Measurements from ENCODE around the gene DYNC1H1.
"Not testable (repeated sequence)": the region's sequence is repeated elsewhere in the genome, so short reads cannot be mapped to it uniquely, and the experiment has no call there.

The DYNC1H1 gene

DNA sequence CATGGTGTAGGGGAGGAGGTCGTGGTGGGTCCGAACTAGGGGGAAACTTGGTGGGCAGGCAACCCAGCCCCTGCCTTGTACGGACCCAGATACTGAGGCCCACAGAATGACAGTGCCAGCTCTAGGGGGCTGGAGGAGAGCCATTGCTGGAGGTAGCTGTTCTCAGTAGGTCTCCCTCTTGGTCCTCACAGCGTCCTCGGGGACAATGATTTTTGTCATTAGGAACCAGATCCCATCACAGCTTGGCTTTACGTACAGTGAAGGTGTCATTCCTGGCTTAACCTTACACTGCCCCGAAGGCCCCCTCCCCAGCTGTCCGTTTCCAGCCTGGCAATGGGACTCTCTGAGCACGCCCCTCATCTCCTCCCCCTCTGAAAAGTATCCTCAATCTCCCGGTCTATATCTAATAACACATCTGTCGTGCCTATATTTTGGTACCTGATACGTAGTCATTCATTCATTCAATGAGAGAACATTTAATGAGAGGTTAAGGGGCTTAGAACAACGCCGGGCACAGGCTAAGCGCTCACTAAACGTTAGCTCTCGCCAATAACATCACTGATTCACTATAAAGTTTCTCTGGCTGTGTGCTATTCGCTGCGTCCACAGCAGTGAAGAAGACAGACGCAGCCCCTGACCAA, 597 bp upstream of the DYNC1H1 start:
- DNase-seq (ENCODE audit: low read depth in 3 of 3): no peak

GRCh38 chr14:101965181-101965544, 790 bp downstream of the DYNC1H1 start:
- DNase-seq (ENCODE audit: low read depth in 3 of 3): peak in 2 of 3 experiments; percentile 19 to 32

DNA sequence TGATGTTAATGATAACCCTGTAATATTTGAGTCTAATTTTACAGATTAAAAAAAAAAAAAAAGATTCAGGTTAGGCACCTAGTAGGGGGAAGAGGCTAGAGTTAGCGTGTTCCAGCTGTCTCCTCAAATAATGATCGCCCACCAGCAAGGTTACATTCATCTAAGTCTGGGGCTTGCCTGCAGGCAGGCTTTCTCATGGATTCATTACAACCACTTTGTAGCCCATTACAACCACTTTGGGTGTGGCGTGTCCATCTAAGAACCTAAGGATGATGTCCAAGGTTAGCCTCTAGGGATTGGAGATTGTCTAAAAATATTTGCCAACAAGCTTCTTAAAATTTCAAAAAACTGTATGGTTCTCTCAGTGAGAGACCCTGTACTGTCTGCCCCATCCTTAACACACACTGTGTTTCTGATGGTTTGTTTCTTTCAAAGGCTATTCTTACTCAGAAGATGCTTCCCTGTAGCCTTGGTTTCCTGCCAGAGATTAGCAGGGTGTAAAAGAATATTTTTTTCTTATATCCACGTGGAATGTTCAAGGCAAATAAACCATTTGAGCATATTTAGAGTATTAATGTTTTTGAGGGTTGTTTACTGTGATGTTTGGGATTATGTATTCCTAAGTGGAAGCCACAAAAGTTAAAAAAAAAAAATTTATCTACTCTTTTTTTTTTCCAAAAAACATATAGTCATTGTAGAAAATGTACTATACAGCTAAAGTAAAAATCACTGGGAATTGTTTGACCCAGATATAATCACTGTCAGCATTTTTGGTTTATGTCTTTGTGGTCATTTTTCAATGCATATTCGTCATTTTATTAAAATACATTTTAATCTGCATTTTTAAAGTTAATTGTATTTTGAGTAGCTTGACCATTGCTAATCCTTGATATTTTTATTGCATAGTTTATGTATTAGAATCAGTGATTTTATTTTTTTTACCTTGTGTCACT, 1.7 kb downstream of the DYNC1H1 start:
- no peak for DNase-seq (ENCODE audit: low read depth in 3 of 3)

DNA sequence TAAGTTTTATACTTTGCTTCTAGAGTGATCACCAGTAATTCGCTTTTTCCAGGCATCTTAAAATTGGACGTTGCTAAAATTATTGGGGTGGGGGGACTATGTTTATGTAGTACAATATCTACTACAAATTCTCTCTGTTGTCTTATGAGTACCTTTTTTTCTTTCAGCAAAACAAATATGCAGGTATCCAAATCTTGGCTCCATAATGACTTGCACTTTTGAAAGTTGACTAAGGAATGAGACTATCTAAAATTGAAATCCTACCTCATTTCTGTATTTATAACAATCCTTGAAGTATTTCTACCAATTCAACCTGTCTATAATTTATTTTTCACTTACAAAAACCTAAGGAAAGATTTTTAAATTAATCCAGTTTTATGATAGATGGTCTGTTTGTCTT, 2.4 kb downstream of the DYNC1H1 start:
- DNase-seq (ENCODE audit: low read depth in 3 of 3): no peak

- no peak for DNase-seq (ENCODE audit: low read depth in 3 of 3)
Observed at GRCh38 chr14:101968186-101968585, 3.8 kb downstream of the DYNC1H1 start.

GRCh38 chr14:101969481-101969880, 5.1 kb downstream of the DYNC1H1 start:
- no peak for DNase-seq (ENCODE audit: low read depth in 3 of 3)

- no peak for DNase-seq (ENCODE audit: low read depth in 3 of 3)
Observed at GRCh38 chr14:101970830-101971400, 6.5 kb downstream of the DYNC1H1 start.

- DNase-seq (ENCODE audit: low read depth in 3 of 3): not testable (repeated sequence)
Observed at GRCh38 chr14:101971458-101971857, 7.1 kb downstream of the DYNC1H1 start.

DNA sequence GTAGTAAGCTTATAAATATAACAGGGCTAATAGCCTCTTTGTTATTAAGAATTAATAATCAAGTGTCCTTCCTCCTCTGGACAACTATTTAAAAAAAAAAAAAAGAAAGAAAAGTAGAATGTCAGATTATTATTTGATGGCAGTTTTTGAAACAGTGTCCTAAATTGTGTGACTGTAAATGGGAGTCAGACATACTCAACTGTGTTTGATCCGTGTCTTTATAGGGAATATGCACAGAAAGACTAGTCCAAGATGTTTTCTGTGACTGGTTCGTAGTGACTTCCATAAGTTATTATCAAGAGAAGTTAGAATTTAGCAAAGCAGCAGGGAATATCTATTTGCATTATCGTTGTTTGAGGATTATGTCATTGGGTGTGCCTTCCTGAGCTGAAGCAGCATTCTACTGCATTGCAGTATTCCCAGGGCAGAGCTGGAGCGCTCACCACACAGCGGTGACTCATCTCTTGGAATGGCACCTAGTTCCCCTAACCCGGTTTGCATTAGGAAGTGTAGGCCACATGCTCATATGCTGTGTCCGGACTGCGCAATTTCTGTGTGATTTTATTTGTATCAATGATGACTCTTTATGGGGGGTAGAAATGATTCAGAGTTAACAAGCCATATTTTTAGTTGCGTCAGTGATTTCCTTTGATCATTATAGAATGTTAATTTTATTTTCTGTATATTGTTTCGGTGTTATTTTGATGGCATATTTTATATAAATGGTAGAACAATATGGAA, 7.9 kb downstream of the DYNC1H1 start:
- no peak for DNase-seq (ENCODE audit: low read depth in 3 of 3)

GRCh38 chr14:101973356-101973755, 9.0 kb downstream of the DYNC1H1 start:
- no peak for DNase-seq (ENCODE audit: low read depth in 3 of 3)

DNA sequence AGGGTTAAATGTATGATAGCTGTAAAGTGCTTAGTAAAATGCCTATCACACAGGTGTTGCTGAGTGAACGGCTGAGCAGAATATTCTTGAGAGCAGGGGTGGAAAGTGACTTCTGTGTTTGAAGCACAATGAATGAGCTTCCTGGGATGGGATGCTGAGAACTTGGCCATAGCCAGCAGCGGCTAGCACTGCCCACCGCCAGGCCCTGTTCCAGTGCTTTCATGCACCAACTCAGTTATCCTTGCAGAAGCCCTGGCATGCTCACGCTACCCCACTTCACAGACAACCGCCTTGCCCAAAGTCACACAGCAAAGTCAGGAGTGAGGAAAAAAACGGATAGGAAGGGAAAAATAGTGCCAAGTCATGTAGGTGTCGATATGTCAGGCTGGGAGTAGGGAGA, 10.9 kb downstream of the DYNC1H1 start:
- DNase-seq (ENCODE audit: low read depth in 3 of 3): no peak

- no peak for DNase-seq (ENCODE audit: low read depth in 3 of 3)
Observed at GRCh38 chr14:101977311-101978071, 13.1 kb downstream of the DYNC1H1 start.

DNA sequence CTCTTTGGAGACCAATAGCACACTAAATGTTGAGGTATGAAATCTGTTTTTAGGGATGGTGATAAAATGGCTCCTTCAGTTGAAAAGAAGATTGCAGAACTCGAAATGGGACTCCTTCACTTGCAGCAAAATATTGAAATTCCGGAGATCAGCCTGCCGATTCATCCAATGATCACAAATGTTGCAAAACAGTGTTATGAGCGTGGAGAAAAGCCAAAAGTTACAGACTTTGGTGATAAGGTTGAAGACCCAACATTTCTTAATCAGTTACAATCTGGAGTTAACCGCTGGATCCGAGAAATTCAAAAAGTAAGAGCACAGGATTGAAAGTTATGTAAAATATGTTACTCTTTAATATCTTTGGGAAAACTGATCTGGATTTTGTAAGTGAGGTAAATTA, 15.3 kb downstream of the DYNC1H1 start:
- no peak for DNase-seq (ENCODE audit: low read depth in 3 of 3)

DNA sequence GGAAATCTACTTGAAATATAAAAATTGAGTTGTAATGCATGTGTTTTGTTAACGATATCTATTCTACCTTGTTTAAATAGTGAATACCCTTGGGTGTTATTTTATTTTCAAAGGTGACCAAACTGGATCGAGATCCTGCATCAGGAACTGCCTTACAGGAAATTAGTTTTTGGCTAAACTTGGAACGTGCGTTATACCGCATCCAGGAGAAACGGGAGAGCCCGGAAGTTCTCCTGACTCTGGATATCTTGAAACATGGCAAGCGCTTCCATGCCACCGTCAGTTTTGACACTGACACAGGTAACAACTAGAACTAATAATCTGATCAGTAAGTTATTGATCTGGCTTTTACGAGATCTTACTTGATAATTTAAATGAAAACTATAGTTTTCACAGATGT, 15.9 kb downstream of the DYNC1H1 start:
- DNase-seq (ENCODE audit: low read depth in 3 of 3): no peak

GRCh38 chr14:101980700-101981099, 16.3 kb downstream of the DYNC1H1 start:
- DNase-seq (ENCODE audit: low read depth in 3 of 3): no peak

- no peak for DNase-seq (ENCODE audit: low read depth in 3 of 3)
Observed at GRCh38 chr14:101982621-101983020, 18.2 kb downstream of the DYNC1H1 start.

DNA sequence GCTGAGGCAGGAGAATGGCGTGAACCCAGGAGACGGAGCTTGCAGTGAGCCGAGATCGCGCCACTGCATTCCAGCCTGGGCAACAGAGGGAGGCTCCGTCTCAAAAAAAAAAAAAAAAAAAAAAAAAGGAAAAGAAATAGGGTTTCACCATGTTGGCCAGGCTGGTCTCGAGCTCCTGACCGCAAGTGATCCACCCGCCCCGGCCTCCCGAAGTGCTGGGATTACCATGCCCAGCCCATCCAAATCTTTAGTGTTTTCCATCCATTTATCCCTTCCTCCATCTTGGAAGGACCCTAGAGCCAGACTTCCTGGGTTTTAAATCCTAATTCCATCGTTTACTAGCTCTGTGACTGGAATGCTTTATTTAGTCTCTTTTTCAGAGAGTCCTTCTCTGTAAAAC, 20.5 kb downstream of the DYNC1H1 start:
- DNase-seq (ENCODE audit: low read depth in 3 of 3): not testable (repeated sequence)

- DNase-seq (ENCODE audit: low read depth in 3 of 3): no peak
Observed at GRCh38 chr14:101985957-101986356, 21.6 kb downstream of the DYNC1H1 start.

DNA sequence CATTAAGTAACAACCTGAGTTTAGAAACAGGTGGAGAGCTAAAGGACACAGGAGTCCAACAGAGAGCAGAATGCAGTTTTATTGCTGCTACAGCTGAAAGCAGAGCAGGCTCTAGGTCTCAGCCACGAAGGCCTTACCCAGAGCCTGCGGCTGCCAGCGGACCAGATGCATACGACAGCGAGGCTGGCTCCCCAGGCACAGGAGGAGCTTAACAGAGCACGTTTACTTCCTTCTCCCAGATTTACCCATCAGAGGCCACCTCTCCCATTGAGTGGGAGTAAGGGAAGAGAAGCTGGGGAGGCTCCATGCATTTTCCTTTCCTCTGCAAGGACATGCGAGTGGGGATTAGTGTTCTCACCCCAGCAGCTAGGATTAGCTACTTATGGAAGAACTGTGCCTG, 22.6 kb downstream of the DYNC1H1 start:
- DNase-seq (ENCODE audit: low read depth in 3 of 3): no peak

GRCh38 chr14:101988377-101988776, 24.0 kb downstream of the DYNC1H1 start:
- no peak for DNase-seq (ENCODE audit: low read depth in 3 of 3)

- no peak for DNase-seq (ENCODE audit: low read depth in 3 of 3)
Observed at GRCh38 chr14:101991352-101991751, 27.0 kb downstream of the DYNC1H1 start.
